22Rv1 (cell line): Measurements from ENCODE around the gene LGALS4.

ENCODE experiments used
- CTCF ChIP-seq: fragments of 450-650 bp; IDR thresholded peaks from 2 replicates; pipeline ENCODE4 v1.5.1; 2017; ENCODE audit warnings: mild to moderate bottlenecking
- ZFX ChIP-seq: fragments of 450-650 bp; IDR thresholded peaks from 2 replicates; pipeline ENCODE4 v1.6.1; 2017; ENCODE audit warnings: antibody characterized with exemption, borderline replicate concordance

GRCh38 chr19:38808741-38809140 lies 4.0 kb downstream of the LGALS4 start:
- no peak for TF ChIP-seq CTCF
- TF ChIP-seq ZFX, result no peak
